SK-N-SH treated with all-trans-retinoic acid at 6 μM for 48 hours (cell line): Measurements from ENCODE around the gene CNGA4.
"Not testable (repeated sequence)": the region's sequence is repeated elsewhere in the genome, so short reads cannot be mapped to it uniquely, and the experiment has no call there.

ENCODE experiments used
- ATAC-seq: fragments of 200-7000 bp; cut with Tn5 transposase; 3 replicates; pipeline ENCODE4 v1.9.1; 2020; ENCODE audit warnings: mild to moderate bottlenecking, moderate library complexity
- ARNTL ChIP-seq: fragments of 450-650 bp; formaldehyde crosslinking; IDR thresholded peaks from 2 replicates; pipeline ENCODE4 v1.5.0; 2020; ENCODE audit warnings: low read depth, mild to moderate bottlenecking, moderate library complexity, borderline replicate concordance
- BACH2 ChIP-seq: fragments of 250-450 bp; sonication (Bioruptor Pico); IDR thresholded peaks from 2 replicates; pipeline ENCODE4 v1.9.0; 2021; ENCODE audit warnings: mild to moderate bottlenecking, borderline replicate concordance
- CREB5 ChIP-seq: fragments of 250-450 bp; sonication (Bioruptor Pico); IDR thresholded peaks from 2 replicates; pipeline ENCODE4 v1.5.1; 2020; ENCODE audit warnings: low read depth, mild to moderate bottlenecking, moderate library complexity
- CSRNP3 ChIP-seq: fragments of 250-450 bp; sonication (Bioruptor Pico); IDR thresholded peaks from 2 replicates; pipeline ENCODE4 v1.5.1; 2021; ENCODE audit warnings: mild to moderate bottlenecking, moderate library complexity
- ESRRG ChIP-seq: fragments of 250-450 bp; sonication (Bioruptor Pico); IDR thresholded peaks from 2 replicates; pipeline ENCODE4 v1.6.1; 2021; ENCODE audit warnings: mild to moderate bottlenecking
- ISL1 ChIP-seq: fragments of 250-450 bp; sonication (Bioruptor Pico); IDR thresholded peaks from 2 replicates; pipeline ENCODE4 v2.1.2; 2022; ENCODE audit warnings: mild to moderate bottlenecking, moderate library complexity
- OSR1 ChIP-seq: fragments of 250-450 bp; sonication (Bioruptor Pico); IDR thresholded peaks from 2 replicates; pipeline ENCODE4 v1.8.0; 2022; ENCODE audit warnings: moderate library complexity, mild to moderate bottlenecking, inconsistent platforms
- PATZ1 ChIP-seq: fragments of 250-450 bp; sonication (Bioruptor Pico); IDR thresholded peaks from 2 replicates; pipeline ENCODE4 v1.8.0; 2020; ENCODE audit warnings: mild to moderate bottlenecking, moderate library complexity, borderline replicate concordance
- PPARA ChIP-seq: fragments of 250-450 bp; sonication (Bioruptor Pico); IDR thresholded peaks from 2 replicates; pipeline ENCODE4 v1.5.0; 2020; ENCODE audit warnings: mild to moderate bottlenecking, borderline replicate concordance
- RARB ChIP-seq: fragments of 250-450 bp; sonication (Bioruptor Pico); IDR thresholded peaks from 2 replicates; pipeline ENCODE4 v1.8.0; 2021; ENCODE audit warnings: mild to moderate bottlenecking, moderate library complexity
- SNAI2 ChIP-seq: fragments of 250-450 bp; sonication (Bioruptor Pico); IDR thresholded peaks from 2 replicates; pipeline ENCODE4 v1.5.0; 2020; ENCODE audit warnings: mild to moderate bottlenecking, moderate library complexity
- TCF4 ChIP-seq: fragments of 250-450 bp; sonication (Bioruptor Pico); IDR thresholded peaks from 2 replicates; pipeline ENCODE4 v1.8.0; 2021; ENCODE audit warnings: mild to moderate bottlenecking, moderate library complexity, borderline replicate concordance
- TOX ChIP-seq: fragments of 250-450 bp; sonication (Bioruptor Pico); IDR thresholded peaks from 2 replicates; pipeline ENCODE4 v1.8.0; 2021; ENCODE audit warnings: mild to moderate bottlenecking, moderate library complexity, borderline replicate concordance
- TSHZ2 ChIP-seq: fragments of 250-450 bp; sonication (Bioruptor Pico); IDR thresholded peaks from 2 replicates; pipeline ENCODE4 v1.5.0; 2020; ENCODE audit warnings: mild to moderate bottlenecking, moderate library complexity
- ZC3H10 ChIP-seq: fragments of 250-450 bp; sonication (Bioruptor Pico); IDR thresholded peaks from 2 replicates; pipeline ENCODE4 v1.5.1; 2021; ENCODE audit warnings: mild to moderate bottlenecking, moderate library complexity
- ZFP30 ChIP-seq: fragments of 450-650 bp; formaldehyde crosslinking; IDR thresholded peaks from 2 replicates; pipeline ENCODE4 v1.5.0; 2022; ENCODE audit warnings: mild to moderate bottlenecking, moderate library complexity
- ZNF565 ChIP-seq: fragments of 450-650 bp; formaldehyde crosslinking; conservative IDR thresholded peaks from 2 replicates; pipeline ENCODE4 v1.5.0; 2020; ENCODE audit warnings: low read depth, mild to moderate bottlenecking, moderate library complexity
- ZNF70 ChIP-seq: fragments of 450-650 bp; formaldehyde crosslinking; IDR thresholded peaks from 2 replicates; pipeline ENCODE4 v1.5.0; 2020; ENCODE audit warnings: mild to moderate bottlenecking, moderate library complexity

The CNGA4 gene

GRCh38 chr11:6273188-6273587 is 34.3 kb downstream of the CNGA4 start:
- TF ChIP-seq ZC3H10 (CRISPR knock-in tag) = no peak
- TF ChIP-seq TSHZ2 = no peak
- TF ChIP-seq OSR1 (CRISPR knock-in tag) = no peak
- no peak for TF ChIP-seq ARNTL (CRISPR knock-in tag)
- no peak for TF ChIP-seq RARB (CRISPR knock-in tag)
- TF ChIP-seq ZFP30 (CRISPR knock-in tag) = no peak
- TF ChIP-seq ESRRG (CRISPR knock-in tag) = no peak
- ATAC-seq = no peak

GRCh38 chr11:6280809-6281208 is 41.9 kb downstream of the CNGA4 start:
- not testable (repeated sequence) for ATAC-seq

GRCh38 chr11:6283453-6284023 is 44.6 kb downstream of the CNGA4 start:
- TF ChIP-seq PATZ1 (CRISPR knock-in tag) (no peak), TCF4 (no peak), ISL1 (CRISPR knock-in tag) (no peak), ARNTL (CRISPR knock-in tag) (no peak), SNAI2 (CRISPR knock-in tag) (no peak), CSRNP3 (CRISPR knock-in tag) (no peak), ZFP30 (CRISPR knock-in tag) (no peak), OSR1 (CRISPR knock-in tag) (no peak), RARB (CRISPR knock-in tag) (no peak)
- ATAC-seq = no peak

GRCh38 chr11:6284250-6284649 is 45.4 kb downstream of the CNGA4 start:
- TF ChIP-seq ZC3H10 (CRISPR knock-in tag) = no peak
- no peak for TF ChIP-seq ZNF70 (CRISPR knock-in tag)
- TF ChIP-seq ZNF565 (CRISPR knock-in tag) = no peak
- TF ChIP-seq ESRRG (CRISPR knock-in tag) = no peak
- no peak for TF ChIP-seq BACH2 (CRISPR knock-in tag)
- ATAC-seq = no peak

- TF ChIP-seq TSHZ2 = no peak
- TF ChIP-seq CSRNP3 (CRISPR knock-in tag) = no peak
- TF ChIP-seq CREB5 = no peak
- no peak for TF ChIP-seq TCF4
- no peak for TF ChIP-seq ZC3H10 (CRISPR knock-in tag)
- no peak for TF ChIP-seq OSR1 (CRISPR knock-in tag)
- no peak for TF ChIP-seq ZNF565 (CRISPR knock-in tag)
- TF ChIP-seq ARNTL (CRISPR knock-in tag) = no peak
- TF ChIP-seq ISL1 (CRISPR knock-in tag) = no peak
- TF ChIP-seq PPARA (CRISPR knock-in tag) = no peak
- no peak for TF ChIP-seq ESRRG (CRISPR knock-in tag)
- TF ChIP-seq ZNF70 (CRISPR knock-in tag) = no peak
- TF ChIP-seq TOX (CRISPR knock-in tag) = no peak
- TF ChIP-seq ZFP30 (CRISPR knock-in tag) = no peak
- no peak for ATAC-seq
These were observed 46.1 kb downstream of the CNGA4 start for GRCh38 chr11:6285019-6285418.
